ENCODE results near the gene NQO2. TPM values are rescaled to one million over a fixed set of nuclear protein-coding genes. Genes with fewer than 3 reads are reported as not detected.

Gene NQO2
- total RNA-seq, 2 experiments from 2014 or later, result 36.1 to 38.9 TPM

- ChIA-PET POLR2A (no interaction called here), CTCF (interaction anchor here (1.0 kb wide), 2 partner anchors 28 to 49 kb away, joined by 3 read pairs; no protein-coding TSS in a partner anchor)
- H3K27me3 Mint-ChIP-seq, result peaks cover 4% of the 10 kb centered on the region
- H3K36me3 Mint-ChIP-seq, result no peaks in the 10 kb centered on the region
- intact Hi-C loops (cut with micrococcal nuclease), result loop anchor here (10.0 kb wide), 1 partner anchor 345 kb away; no protein-coding TSS in a partner anchor
- H3K4me3 Mint-ChIP-seq, result no peak overlapping the region
- no peak for DNase-seq
- H3K9me3 Mint-ChIP-seq, result no peaks in the 10 kb centered on the region
- peaks cover 26% of the 10 kb centered on the region for H3K4me1 Mint-ChIP-seq (ENCODE audit: low read depth)
- H3K27ac Mint-ChIP-seq, result no peak overlapping the region
Observed at GRCh38 chr6:2979819-2980464, 19.8 kb upstream of the NQO2 start.

GRCh38 chr6:2980465-2980855 is 19.2 kb upstream of the NQO2 start:
- intact Hi-C loops (cut with micrococcal nuclease), result loop anchor here (10.0 kb wide), 1 partner anchor 346 kb away; no protein-coding TSS in a partner anchor
- H3K9me3 Mint-ChIP-seq, result no peaks in the 10 kb centered on the region

GRCh38 chr6:2982426-2983117 is 17.1 kb upstream of the NQO2 start:
- ChIA-PET CTCF (no interaction called here), POLR2A (no interaction called here)
- H3K9me3 Mint-ChIP-seq, result no peaks in the 10 kb centered on the region
- H3K4me3 Mint-ChIP-seq, result no peak overlapping the region
- no peak overlapping the region for H3K27ac Mint-ChIP-seq
- intact Hi-C loops (cut with micrococcal nuclease), result loop anchor here (10.0 kb wide), 1 partner anchor 348 kb away; no protein-coding TSS in a partner anchor
- H3K27me3 Mint-ChIP-seq, result peaks cover 4% of the 10 kb centered on the region
- H3K36me3 Mint-ChIP-seq, result no peaks in the 10 kb centered on the region
- DNase-seq, result no peak
- peaks cover 17% of the 10 kb centered on the region for H3K4me1 Mint-ChIP-seq (ENCODE audit: low read depth)

More at GRCh38 chr6:2980465-2980855, 19.2 kb upstream of the NQO2 start:
- H3K36me3 Mint-ChIP-seq, result no peaks in the 10 kb centered on the region
- ChIA-PET POLR2A (no interaction called here), CTCF (interaction anchor here (1.0 kb wide), 2 partner anchors 28 to 49 kb away, joined by 3 read pairs; no protein-coding TSS in a partner anchor)
- peaks cover 26% of the 10 kb centered on the region for H3K4me1 Mint-ChIP-seq (ENCODE audit: low read depth)
- H3K27ac Mint-ChIP-seq, result no peak overlapping the region
- no peak for DNase-seq
- peaks cover 4% of the 10 kb centered on the region for H3K27me3 Mint-ChIP-seq
- H3K4me3 Mint-ChIP-seq, result no peak overlapping the region

- intact Hi-C loops (cut with micrococcal nuclease), result loop anchor here (5.0 to 10.0 kb wide), 2 partner anchors 37 to 350 kb away; no protein-coding TSS in a partner anchor
- no peaks in the 10 kb centered on the region for H3K9me3 Mint-ChIP-seq
- POLR2A ChIA-PET, result no interaction called here
- no peaks in the 10 kb centered on the region for H3K36me3 Mint-ChIP-seq
- DNase-seq, result no peak
- H3K4me3 Mint-ChIP-seq, result no peak overlapping the region
- CTCF ChIA-PET, result interaction anchor here (0.7 to 7.2 kb wide), 4 partner anchors 33 to 138 kb away, joined by 3 to 40 read pairs (median 6); no protein-coding TSS in a partner anchor
- peaks cover 4% of the 10 kb centered on the region for H3K27me3 Mint-ChIP-seq
- H3K27ac Mint-ChIP-seq, result no peak overlapping the region
- H3K4me1 Mint-ChIP-seq (ENCODE audit: low read depth), result peaks cover 19% of the 10 kb centered on the region
Observed at GRCh38 chr6:2984738-2985406, 14.8 kb upstream of the NQO2 start.

- H3K27me3 Mint-ChIP-seq, result no peaks in the 10 kb centered on the region
Observed at GRCh38 chr6:2986722-2987221, 12.9 kb upstream of the NQO2 start.

GRCh38 chr6:2988094-2988425 is 11.6 kb upstream of the NQO2 start:
- DNase-seq, result no peak
- CTCF ChIA-PET, result interaction anchor here (1.1 to 7.2 kb wide), 12 partner anchors 11 to 197 kb away, joined by 3 to 84 read pairs (median 11); partner anchors contain the start of gene SERPINB1
- Mint-ChIP-seq H3K27ac (peak overlapping the region; percentile 96), H3K4me1 (ENCODE audit: low read depth) (peaks cover 20% of the 10 kb centered on the region), H3K27me3 (no peaks in the 10 kb centered on the region), H3K4me3 (peak overlapping the region; percentile 84), H3K36me3 (no peaks in the 10 kb centered on the region), H3K9me3 (no peaks in the 10 kb centered on the region)
- POLR2A ChIA-PET, result interaction anchor here (0.6 to 4.4 kb wide), 10 partner anchors 10 to 195 kb away, joined by 3 to 44 read pairs (median 8); partner anchors contain the start of genes SERPINB1 and SERPINB6
- intact Hi-C loops (cut with micrococcal nuclease), result loop anchor here (2.0 to 10.0 kb wide), 3 partner anchors 17 to 353 kb away; partner anchors contain the start of gene SERPINB6

More at GRCh38 chr6:2986722-2987221, 12.9 kb upstream of the NQO2 start:
- Mint-ChIP-seq H3K9me3 (no peaks in the 10 kb centered on the region), H3K4me1 (ENCODE audit: low read depth) (peaks cover 20% of the 10 kb centered on the region), H3K36me3 (no peaks in the 10 kb centered on the region), H3K27ac (peak overlapping the region; percentile 96), H3K4me3 (no peak overlapping the region)
- ChIA-PET CTCF (interaction anchor here (0.8 to 7.2 kb wide), 9 partner anchors 10 to 195 kb away, joined by 3 to 84 read pairs (median 6); partner anchors contain the start of gene SERPINB1), POLR2A (interaction anchor here (0.5 to 4.4 kb wide), 4 partner anchors 21 to 146 kb away, joined by 3 to 44 read pairs (median 14); partner anchors contain the start of gene SERPINB1)
- intact Hi-C loops (cut with micrococcal nuclease), result loop anchor here (5.0 to 10.0 kb wide), 2 partner anchors 36 to 352 kb away; no protein-coding TSS in a partner anchor
- no peak for DNase-seq

GRCh38 chr6:2988426-2989331 is 11.0 kb upstream of the NQO2 start:
- Mint-ChIP-seq H3K27ac (peak overlapping the region; percentile 98), H3K9me3 (no peaks in the 10 kb centered on the region), H3K4me1 (ENCODE audit: low read depth) (peaks cover 20% of the 10 kb centered on the region), H3K4me3 (peak overlapping the region; percentile 84), H3K27me3 (no peaks in the 10 kb centered on the region), H3K36me3 (no peaks in the 10 kb centered on the region)
- peak; percentile 87 for DNase-seq
- intact Hi-C loops (cut with micrococcal nuclease), result loop anchor here (1.0 to 10.0 kb wide), 11 partner anchors 11 to 354 kb away; partner anchors contain the start of genes BPHL, NQO2, SERPINB6 and WRNIP1
- CTCF ChIA-PET, result interaction anchor here (0.6 to 7.2 kb wide), 27 partner anchors 12 to 220 kb away, joined by 3 to 84 read pairs (median 8); partner anchors contain the start of genes RIPK1, SERPINB1 and SERPINB9
- POLR2A ChIA-PET, result interaction anchor here (0.6 to 4.4 kb wide), 25 partner anchors 10 to 197 kb away, joined by 3 to 44 read pairs (median 4); partner anchors contain the start of genes NQO2, RIPK1, SERPINB1 and SERPINB6

- ChIA-PET CTCF (interaction anchor here (0.6 to 7.2 kb wide), 31 partner anchors 12 to 638 kb away, joined by 3 to 84 read pairs (median 8); partner anchors contain the start of genes RIPK1, SERPINB1, SERPINB9 and WRNIP1), POLR2A (interaction anchor here (0.5 to 4.4 kb wide), 29 partner anchors 9 to 198 kb away, joined by 3 to 44 read pairs (median 4); partner anchors contain the start of genes NQO2, RIPK1, SERPINB1 and SERPINB6)
- Mint-ChIP-seq H3K4me1 (ENCODE audit: low read depth) (peaks cover 20% of the 10 kb centered on the region), H3K27me3 (no peaks in the 10 kb centered on the region), H3K4me3 (peak overlapping the region; percentile 80), H3K27ac (peak overlapping the region; percentile 98), H3K36me3 (no peaks in the 10 kb centered on the region), H3K9me3 (no peaks in the 10 kb centered on the region)
- intact Hi-C loops (cut with micrococcal nuclease), result loop anchor here (1.0 to 10.0 kb wide), 11 partner anchors 10 to 355 kb away; partner anchors contain the start of genes BPHL, NQO2, SERPINB6 and WRNIP1
- peak; percentile 83 for DNase-seq
Observed at GRCh38 chr6:2989332-2990247, 10.1 kb upstream of the NQO2 start.

- peak; percentile 32 for DNase-seq
- ChIA-PET POLR2A (interaction anchor here (0.5 to 4.4 kb wide), 18 partner anchors 9 to 193 kb away, joined by 3 to 44 read pairs (median 10); partner anchors contain the start of genes NQO2, RIPK1, SERPINB1 and SERPINB6), CTCF (interaction anchor here (0.6 to 7.2 kb wide), 27 partner anchors 9 to 639 kb away, joined by 3 to 84 read pairs (median 8); partner anchors contain the start of genes NQO2, RIPK1, SERPINB1 and SERPINB9)
- Mint-ChIP-seq H3K36me3 (no peaks in the 10 kb centered on the region), H3K4me1 (ENCODE audit: low read depth) (peaks cover 20% of the 10 kb centered on the region), H3K9me3 (no peaks in the 10 kb centered on the region), H3K27ac (peak overlapping the region; percentile 98), H3K27me3 (no peaks in the 10 kb centered on the region), H3K4me3 (peak overlapping the region; percentile 80)
- intact Hi-C loops (cut with micrococcal nuclease), result no loop called here
Observed at GRCh38 chr6:2990248-2990931, 9.3 kb upstream of the NQO2 start.

All from activated CD4-positive, alpha-beta memory T cell treated with anti-CD3 and anti-CD28 coated beads for 36 hours (primary cell).